B cell (primary cell): Measurements from ENCODE around the gene PPIL1. TPM values are rescaled to one million over a fixed set of nuclear protein-coding genes. Genes with fewer than 3 reads are reported as not detected.

Experiments
- ATAC-seq: fragments of 200-7000 bp; cut with Tn5 transposase; one replicate; pipeline ENCODE4 v1.10.0; 2021; ENCODE audit warnings: low read depth, mild to moderate bottlenecking, moderate number of reproducible peaks, moderate library complexity
- CTCF ChIA-PET: fragments of 350-600 bp; sonication (Branson Sonifier 250); formaldehyde crosslinking; loops from one replicate; lab custom pipeline; 2021; ENCODE audit warnings: antibody characterized with exemption, inconsistent platforms; lab: Charles Lee
- POLR2A ChIA-PET: fragments of 350-600 bp; sonication (Branson Sonifier 250); formaldehyde crosslinking; loops from one replicate; lab custom pipeline; 2021; ENCODE audit warnings: antibody characterized with exemption; lab: Charles Lee
- DNase-seq: peaks from one replicate; pipeline ENCODE4 v3.0.0; 2013
- H2AFZ ChIP-seq: 2 replicates; pipeline ENCODE4 v1.6.1; 2012; ENCODE audit warnings: mild to moderate bottlenecking, low read depth, low read length; ENCODE audit not compliant: insufficient read depth, poor library complexity, severe bottlenecking
- H3K27ac ChIP-seq, 2 donors: 1 replicate in 1 of 2; 2 replicates in 1 of 2; pipeline ENCODE4 v1.5.1; 2012 to 2013; ENCODE audit warnings: low read length in 2 of 2, mild to moderate bottlenecking in 2 of 2, moderate library complexity in 1 of 2
- H3K27me3 ChIP-seq, 4 experiments: fragments of 200-600 bp in 1 of 4; sonication (generic) in 1 of 4; replicated peaks in 1 of 4; 1 replicate in 2 of 4; 2 replicates in 2 of 4; pipeline versions ENCODE4 v1.6.1 to v1.7.0; 2013 to 2016; ENCODE audit warnings: low read length in 3 of 4, mild to moderate bottlenecking in 2 of 4, mixed read lengths in 1 of 4, moderate library complexity in 1 of 4; ENCODE audit not compliant: insufficient read depth in 4 of 4, control insufficient read depth in 3 of 4; ENCODE audit errors: control extremely low read depth in 1 of 4
- H3K36me3 ChIP-seq, 2 experiments: replicated peaks in 1 of 2; 1 replicate in 1 of 2; 2 replicates in 1 of 2; pipeline versions ENCODE4 v1.6.1 to v1.7.1; 2013; ENCODE audit warnings: low read length in 1 of 2; ENCODE audit not compliant: insufficient read depth in 2 of 2, control insufficient read depth in 1 of 2; ENCODE audit errors: control extremely low read depth in 1 of 2, extremely low read depth in 1 of 2
- H3K4me1 ChIP-seq, 2 donors: fragments of 200-600 bp in 1 of 2; sonication (generic) in 1 of 2; 1 replicate in 1 of 2; 2 replicates in 1 of 2; pipeline versions ENCODE4 v1.5.1 to v1.6.1; 2013 to 2017; ENCODE audit warnings: low read length in 2 of 2; ENCODE audit not compliant: control insufficient read depth in 2 of 2, insufficient read depth in 2 of 2
- H3K4me2 ChIP-seq: replicated peaks from 2 replicates; pipeline ENCODE3; 2012; ENCODE audit warnings: mild to moderate bottlenecking, low read depth, low read length; ENCODE audit not compliant: poor library complexity, severe bottlenecking
- H3K4me3 ChIP-seq, 5 experiments: fragments of 200-600 bp in 1 of 5; sonication (generic) in 1 of 5; 1 replicate in 3 of 5; 2 replicates in 2 of 5; pipeline versions ENCODE4 v1.5.1 to v1.7.0; 2011 to 2016; ENCODE audit warnings: low read length in 4 of 5, mild to moderate bottlenecking in 4 of 5, low read depth in 2 of 5, control low read depth in 1 of 5, moderate library complexity in 1 of 5; ENCODE audit not compliant: insufficient read depth in 1 of 5; ENCODE audit errors: control extremely low read depth in 1 of 5, extremely low read depth in 1 of 5
- H3K79me2 ChIP-seq: fragments of 200-600 bp; sonication (generic); one replicate; pipeline ENCODE4 v1.6.0; 2016; ENCODE audit warnings: low read length; ENCODE audit not compliant: control insufficient read depth, insufficient read depth
- H3K9ac ChIP-seq: fragments of 200-600 bp; sonication (generic); 2 replicates; pipeline ENCODE4 v1.6.1; 2017; ENCODE audit warnings: mild to moderate bottlenecking, low read length, moderate library complexity
- H3K9me3 ChIP-seq, 3 donors: one replicate each; pipeline versions ENCODE4 v1.6.1 to v1.7.1; 2013; ENCODE audit warnings: low read length in 2 of 3; ENCODE audit not compliant: control insufficient read depth in 2 of 3, insufficient read depth in 1 of 3; ENCODE audit errors: control extremely low read depth in 1 of 3
- H4K20me1 ChIP-seq: 2 replicates; pipeline ENCODE4 v1.6.0; 2012; ENCODE audit warnings: mild to moderate bottlenecking, low read length; ENCODE audit not compliant: insufficient read depth, control insufficient read depth, poor library complexity, severe bottlenecking
- H3K27ac Mint-ChIP-seq: one replicate; pipeline ENCODE4 v1.8.0; 2021; ENCODE audit warnings: mixed read lengths
- H3K27me3 Mint-ChIP-seq: one replicate; pipeline ENCODE4 v1.8.0; 2021; ENCODE audit warnings: mixed read lengths
- H3K4me1 Mint-ChIP-seq: one replicate; pipeline ENCODE4 v1.8.0; 2021; ENCODE audit warnings: mixed read lengths
- H3K4me3 Mint-ChIP-seq: one replicate; pipeline ENCODE4 v1.8.0; 2021; ENCODE audit warnings: mixed read lengths
- H3K9me3 Mint-ChIP-seq: one replicate; pipeline ENCODE4 v1.8.0; 2022; ENCODE audit warnings: mixed read lengths; ENCODE audit not compliant: insufficient read depth
- CTCF ChIP-seq: fragments of 200-600 bp; IDR thresholded peaks from one replicate; pipeline ENCODE4 v1.8.0; 2022; ENCODE audit warnings: antibody characterized with exemption, mild to moderate bottlenecking
- EZH2 ChIP-seq: IDR thresholded peaks from 2 replicates; pipeline ENCODE4 v1.6.1; 2012; ENCODE audit warnings: borderline replicate concordance, low read depth, mild to moderate bottlenecking, moderate library complexity, low read length; ENCODE audit not compliant: insufficient read depth, poor library complexity, severe bottlenecking
- WGBS: methylation state at CpG from one replicate; pipeline ENCODE4 v1.1.5; 2013; ENCODE audit warnings: missing lambda C conversion rate; ENCODE audit not compliant: insufficient coverage; 5-methylcytosine and 5-hydroxymethylcytosine counted together
- intact Hi-C: fragments of 100-400 bp; cut with micrococcal nuclease; formaldehyde crosslinking; loops from one replicate; pipeline ENCODE4 v1.10.0; 2022
- polyA plus RNA-seq: library from polyadenylated mRNA; depleted of rRNA; stranded (reverse); fragments of >200 nt; gene quantifications from 2 replicates; pipeline ENCODE4 v1.2.3, GENCODE V29; 2012
- total RNA-seq, 2 donors: library from RNA; stranded (reverse); fragments of 120-200 nt in 1 of 2; gene quantifications; 1 replicate in 1 of 2; 2 replicates in 1 of 2; pipeline versions ENCODE4 v1.2.3 to v1.2.4, GENCODE V29; 2013 to 2022

Gene PPIL1
- total and polyA plus RNA-seq, 2 donors (not counting 1 experiment from before 2014, with no cell fraction given): 2.9 to 7.0 TPM

DNA sequence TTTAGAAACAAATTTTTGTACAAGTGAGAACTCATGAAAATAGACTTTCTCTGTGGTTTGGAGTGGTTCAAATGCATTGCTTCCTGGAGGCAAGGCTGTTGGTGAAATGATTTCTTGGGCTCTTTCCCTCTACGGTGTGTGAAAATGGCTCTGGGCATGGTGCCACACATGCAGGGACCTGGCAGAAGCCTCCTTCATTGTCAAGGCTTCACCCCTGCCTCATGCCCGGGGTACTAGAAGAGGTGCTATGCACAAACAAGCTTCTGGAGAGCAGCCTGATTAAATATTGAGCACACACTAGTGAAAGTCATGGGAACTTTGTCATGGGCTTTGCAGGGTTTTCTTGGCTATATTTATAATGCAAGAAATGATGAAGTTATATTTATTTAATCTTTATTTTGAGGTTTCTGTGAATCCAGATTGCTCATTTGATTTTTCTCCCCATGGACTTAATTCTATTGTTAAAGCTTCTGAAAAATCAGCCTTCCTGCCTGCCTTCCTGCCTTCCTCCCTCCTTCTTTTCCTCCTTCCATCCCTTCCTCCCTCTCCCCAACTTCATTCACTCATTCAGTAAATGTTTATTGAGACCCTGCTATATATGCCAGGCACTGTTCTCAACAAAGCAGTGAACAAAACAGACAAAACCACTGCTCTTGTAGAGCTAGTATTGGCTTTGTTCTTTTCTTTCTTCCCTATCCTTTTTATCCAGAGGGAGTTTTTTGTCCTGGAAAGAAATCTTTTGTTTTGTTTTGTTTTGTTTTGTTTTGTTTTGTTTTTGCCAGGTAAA, 32.1 kb upstream of the PPIL1 start:
- no peak overlapping the region for H3K4me3 ChIP-seq
- H3K9me3 ChIP-seq: no peaks in the 10 kb centered on the region
- no peak overlapping the region for H2AFZ ChIP-seq
- H3K27me3 ChIP-seq: no peaks in the 10 kb centered on the region
- peaks cover 22% of the 10 kb centered on the region for H3K79me2 ChIP-seq
- H3K36me3 ChIP-seq: peaks cover 8 to 67% of the 10 kb centered on the region in 2 experiments
- no peak overlapping the region for H3K27ac ChIP-seq
- H3K9me3 Mint-ChIP-seq: no peaks in the 10 kb centered on the region
- H3K27ac Mint-ChIP-seq: no peak overlapping the region
- no peak overlapping the region for H3K4me3 Mint-ChIP-seq
- 47% methylated on average over 2 of the region's 2 CpGs for WGBS
- peaks cover 4% of the 10 kb centered on the region for H3K4me1 Mint-ChIP-seq
- no peak overlapping the region for H3K4me2 ChIP-seq
- ATAC-seq (no peak), DNase-seq (no peak)
- H4K20me1 ChIP-seq: no peaks in the 10 kb centered on the region
- H3K27me3 Mint-ChIP-seq: no peaks in the 10 kb centered on the region
- TF ChIP-seq EZH2 (no peak), CTCF (no peak)
- intact Hi-C loops: no loop called here
- peaks cover 2 to 3% of the 10 kb centered on the region in 2 donors for H3K4me1 ChIP-seq
- no peak overlapping the region for H3K9ac ChIP-seq
- CTCF ChIA-PET: no interaction called here
- POLR2A ChIA-PET: no interaction called here

GRCh38 chr6:36904851-36905393, 30.3 kb upstream of the PPIL1 start:
- CTCF ChIA-PET: interaction anchor here (1.6 kb wide), 1 partner anchor 113 kb away, joined by 4 read pairs; no protein-coding TSS in a partner anchor
- Histone ChIP-seq H3K4me2 (no peak overlapping the region), H3K4me3 (no peak overlapping the region), H3K27me3 (no peaks in the 10 kb centered on the region), H3K9me3 (no peaks in the 10 kb centered on the region), H3K27ac (no peak overlapping the region), H3K4me1 (no peaks in the 10 kb centered on the region), H3K9ac (no peak overlapping the region), H3K79me2 (peaks cover 27% of the 10 kb centered on the region), H2AFZ (no peak overlapping the region), H4K20me1 (no peaks in the 10 kb centered on the region), H3K36me3 (peaks cover 9 to 65% of the 10 kb centered on the region in 2 experiments)
- no peak for DNase-seq
- Mint-ChIP-seq H3K4me3 (no peak overlapping the region), H3K9me3 (no peaks in the 10 kb centered on the region), H3K27me3 (no peaks in the 10 kb centered on the region), H3K4me1 (no peaks in the 10 kb centered on the region), H3K27ac (no peak overlapping the region)
- 100% methylated on average over 3 of the region's 5 CpGs for WGBS
- POLR2A ChIA-PET: interaction anchor here (0.6 kb wide), 1 partner anchor 39 kb away, joined by 3 read pairs; no protein-coding TSS in a partner anchor
- no peak for TF ChIP-seq CTCF
- no peak for TF ChIP-seq EZH2
- intact Hi-C loops: no loop called here
- no peak for ATAC-seq
